SK-N-MC (cell line): ENCODE measurements around the gene PDIA2.

ENCODE experiments used
- DNase-seq: peaks from one replicate; pipeline ENCODE4 v3.0.0-alpha.2; 2011; ENCODE audit warnings: low read depth, low spot score
- H3K27ac ChIP-seq: fragments of 200-600 bp; sonication (generic); 2 replicates; pipeline ENCODE4 v1.5.1; 2016; ENCODE audit warnings: mixed run types
- H3K36me3 ChIP-seq: fragments of 200-600 bp; sonication (generic); 2 replicates; pipeline ENCODE4 v1.6.1; 2017; ENCODE audit warnings: antibody characterized with exemption, low read length, mixed read lengths; ENCODE audit not compliant: insufficient read depth
- H3K4me3 ChIP-seq: fragments of 200-600 bp; sonication (generic); 2 replicates; pipeline ENCODE4 v1.5.1; 2016
- H3K9ac ChIP-seq: fragments of 200-600 bp; sonication (generic); 2 replicates; pipeline ENCODE4 v1.8.0; 2017; ENCODE audit warnings: mixed run types, mixed read lengths; ENCODE audit not compliant: insufficient read length
- H3K9me3 ChIP-seq: fragments of 200-600 bp; sonication (generic); 2 replicates; pipeline ENCODE4 v1.6.1; 2017; ENCODE audit warnings: low read depth, mild to moderate bottlenecking, antibody characterized with exemption, low read length, moderate library complexity, mixed read lengths
- EZH2 ChIP-seq: fragments of 200-600 bp; sonication (generic); IDR thresholded peaks from one replicate; pipeline ENCODE4 v1.6.1; 2017; ENCODE audit warnings: antibody characterized with exemption
- FOXP2 ChIP-seq: optimal IDR thresholded peaks from 2 replicates; pipeline ENCODE3; 2011; ENCODE audit warnings: mild to moderate bottlenecking, moderate library complexity; ENCODE audit not compliant: insufficient read depth; ENCODE audit errors: extremely low read length, control extremely low read depth
- POLR2AphosphoS5 ChIP-seq: IDR thresholded peaks from 2 replicates; pipeline ENCODE4 v1.6.1; 2012; ENCODE audit warnings: mild to moderate bottlenecking, low read depth, low read length, borderline replicate concordance

PDIA2 gene

GRCh38 chr16:314795-315299 lies 31.9 kb downstream of the PDIA2 start:
- Histone ChIP-seq H3K9me3 (no peaks in the 10 kb centered on the region), H3K36me3 (no peaks in the 10 kb centered on the region; the same call in 1 of the 2 replicates), H3K4me3 (no peak overlapping the region), H3K9ac (no peak overlapping the region), H3K27ac (no peak overlapping the region)
- no peak for DNase-seq
- TF ChIP-seq EZH2 (no peak), FOXP2 (no peak), POLR2AphosphoS5 (no peak)

GRCh38 chr16:316741-317464 lies 33.9 kb downstream of the PDIA2 start:
- no peaks in the 10 kb centered on the region; the same call in 1 of the 2 replicates for H3K36me3 ChIP-seq
- TF ChIP-seq FOXP2 (no peak), POLR2AphosphoS5 (no peak), EZH2 (no peak)
- DNase-seq: no peak

GRCh38 chr16:317583-317982 lies 34.6 kb downstream of the PDIA2 start:
- Histone ChIP-seq H3K9me3 (no peaks in the 10 kb centered on the region), H3K4me3 (no peak overlapping the region), H3K9ac (no peak overlapping the region), H3K36me3 (no peaks in the 10 kb centered on the region), H3K27ac (no peak overlapping the region)
- no peak for DNase-seq
- no peak for TF ChIP-seq POLR2AphosphoS5
- no peak for TF ChIP-seq EZH2
- no peak for TF ChIP-seq FOXP2

More at GRCh38 chr16:316741-317464, 33.9 kb downstream of the PDIA2 start:
- H3K27ac ChIP-seq: no peak overlapping the region
- no peak overlapping the region for H3K4me3 ChIP-seq
- no peak overlapping the region for H3K9ac ChIP-seq
- no peaks in the 10 kb centered on the region for H3K9me3 ChIP-seq

GRCh38 chr16:318628-319027 lies 35.7 kb downstream of the PDIA2 start:
- H3K9ac ChIP-seq: no peak overlapping the region
- H3K9me3 ChIP-seq: no peaks in the 10 kb centered on the region
- no peaks in the 10 kb centered on the region for H3K36me3 ChIP-seq
- TF ChIP-seq FOXP2 (no peak), POLR2AphosphoS5 (no peak), EZH2 (no peak)
- DNase-seq: no peak
- H3K4me3 ChIP-seq: no peak overlapping the region
- no peak overlapping the region for H3K27ac ChIP-seq

GRCh38 chr16:320206-320605 lies 37.2 kb downstream of the PDIA2 start:
- Histone ChIP-seq H3K4me3 (no peak overlapping the region), H3K27ac (no peak overlapping the region), H3K9me3 (no peaks in the 10 kb centered on the region), H3K9ac (no peak overlapping the region), H3K36me3 (no peaks in the 10 kb centered on the region)
- no peak for TF ChIP-seq FOXP2
- TF ChIP-seq POLR2AphosphoS5: no peak
- TF ChIP-seq EZH2: no peak
- DNase-seq: no peak

GRCh38 chr16:321532-321931 lies 38.6 kb downstream of the PDIA2 start:
- H3K9ac ChIP-seq: no peak overlapping the region
- no peak overlapping the region for H3K27ac ChIP-seq
- DNase-seq: no peak
- H3K36me3 ChIP-seq: no peaks in the 10 kb centered on the region
- no peaks in the 10 kb centered on the region for H3K9me3 ChIP-seq
- no peak overlapping the region for H3K4me3 ChIP-seq
- TF ChIP-seq EZH2 (no peak), POLR2AphosphoS5 (no peak), FOXP2 (no peak)

- Histone ChIP-seq H3K9me3 (no peaks in the 10 kb centered on the region), H3K4me3 (no peak overlapping the region), H3K9ac (no peak overlapping the region), H3K36me3 (no peaks in the 10 kb centered on the region), H3K27ac (no peak overlapping the region)
- DNase-seq: no peak
- TF ChIP-seq FOXP2: no peak
- no peak for TF ChIP-seq EZH2
- no peak for TF ChIP-seq POLR2AphosphoS5
These were observed 39.6 kb downstream of the PDIA2 start for GRCh38 chr16:322476-323143.

DNA sequence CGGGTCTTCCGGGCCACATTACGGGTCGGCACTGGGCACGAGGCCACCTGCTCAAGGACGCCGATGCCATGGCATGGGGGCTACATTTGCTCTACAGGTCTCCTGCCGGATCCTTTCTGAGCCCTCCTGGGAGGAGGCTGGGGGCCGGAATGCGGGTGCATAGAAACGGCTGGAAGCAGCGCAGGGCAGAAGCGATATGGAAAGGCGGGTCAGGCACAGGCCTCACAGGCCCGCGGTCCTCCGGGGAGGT lies 41.2 kb downstream of the PDIA2 start:
- Histone ChIP-seq H3K4me3 (no peak overlapping the region), H3K9ac (no peak overlapping the region), H3K27ac (no peak overlapping the region), H3K9me3 (no peaks in the 10 kb centered on the region), H3K36me3 (no peaks in the 10 kb centered on the region)
- TF ChIP-seq POLR2AphosphoS5 (no peak), EZH2 (no peak), FOXP2 (no peak)
- DNase-seq: no peak
